HG02588 (cell line): Measurements from ENCODE around the gene GRN.
"Not testable (repeated sequence)": the region's sequence is repeated elsewhere in the genome, so short reads cannot be mapped to it uniquely, and the experiment has no call there.

Source experiments
- ATAC-seq: cut with Tn5 transposase; IDR thresholded peaks from one replicate; pipeline ENCODE4 v1.9.1; 2021; ENCODE audit warnings: mild to moderate bottlenecking, moderate library complexity; ENCODE audit not compliant: unreplicated experiment

Gene GRN

DNA sequence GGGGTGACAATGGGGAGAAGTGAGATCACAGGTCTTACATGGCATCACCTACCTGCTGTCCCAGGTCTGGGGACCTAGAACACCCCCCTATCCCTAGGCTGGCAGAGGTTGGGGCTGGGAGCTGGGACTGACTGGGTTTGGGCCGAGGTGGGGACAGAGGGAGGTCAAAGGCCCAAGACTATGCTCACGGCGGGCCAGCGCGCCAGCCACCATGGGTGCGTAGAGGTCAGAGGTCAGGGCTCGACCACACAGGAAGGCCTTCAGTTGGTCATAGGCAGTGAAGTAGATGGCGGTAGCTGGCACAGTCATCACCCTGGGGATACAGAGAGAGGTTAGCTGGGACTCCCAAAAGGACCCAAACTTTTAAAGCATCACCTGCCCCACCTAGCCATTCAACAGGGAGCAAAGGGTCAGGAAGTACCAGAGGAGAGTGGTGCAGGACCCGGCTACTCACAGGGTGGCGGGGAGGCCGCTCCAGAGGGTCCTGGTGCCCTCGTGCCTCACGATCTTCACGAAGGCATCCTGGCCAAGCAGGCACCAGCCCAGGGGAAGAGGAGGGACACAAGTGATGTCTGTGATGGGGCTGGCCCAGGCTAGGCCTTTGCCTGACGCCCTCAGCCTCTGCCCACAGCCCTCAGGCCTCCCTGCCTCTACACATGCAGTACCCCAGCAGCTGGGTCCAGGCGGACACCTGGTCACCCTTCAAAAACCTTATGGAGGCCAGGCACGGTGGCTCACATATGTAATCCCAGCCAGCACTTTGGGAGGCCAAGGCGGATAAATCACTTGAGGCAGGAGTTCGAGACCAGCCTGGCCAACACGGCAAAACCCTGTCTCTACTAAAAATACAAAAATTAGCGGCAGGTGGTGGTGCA is 23.6 kb upstream of the GRN start:
- ATAC-seq = no peak

DNA sequence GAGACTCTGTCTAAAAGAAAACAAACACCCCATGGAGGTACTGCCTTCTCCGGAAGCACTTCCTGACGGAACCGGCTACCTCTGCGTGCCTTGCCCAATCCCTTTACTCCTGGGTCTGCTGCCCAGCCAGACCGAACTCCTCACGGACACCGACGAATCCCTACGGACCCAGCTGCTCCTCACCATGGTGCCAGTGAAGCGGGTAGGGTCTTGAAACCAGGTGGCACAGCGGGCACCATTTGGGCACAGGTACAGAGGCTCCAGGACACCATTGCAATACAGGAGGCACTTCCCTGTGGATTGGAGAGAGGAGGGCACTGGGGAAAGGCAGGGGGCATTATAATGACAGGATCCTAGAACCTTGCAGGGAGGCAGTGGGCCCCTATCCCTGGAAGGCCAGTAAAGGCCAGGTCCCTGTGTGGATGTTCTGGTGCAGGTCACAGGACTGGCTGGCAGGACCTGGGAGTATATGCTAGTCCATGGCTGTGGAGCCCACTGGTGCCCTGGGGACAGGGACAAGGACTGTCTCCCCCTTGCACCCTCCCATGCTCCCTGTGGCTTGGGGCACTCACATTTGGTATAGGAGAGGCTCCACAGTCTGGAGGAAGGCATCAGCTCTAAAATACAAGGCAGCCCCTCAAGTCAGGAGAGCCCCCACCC is 22.7 kb upstream of the GRN start:
- no peak for ATAC-seq

DNA sequence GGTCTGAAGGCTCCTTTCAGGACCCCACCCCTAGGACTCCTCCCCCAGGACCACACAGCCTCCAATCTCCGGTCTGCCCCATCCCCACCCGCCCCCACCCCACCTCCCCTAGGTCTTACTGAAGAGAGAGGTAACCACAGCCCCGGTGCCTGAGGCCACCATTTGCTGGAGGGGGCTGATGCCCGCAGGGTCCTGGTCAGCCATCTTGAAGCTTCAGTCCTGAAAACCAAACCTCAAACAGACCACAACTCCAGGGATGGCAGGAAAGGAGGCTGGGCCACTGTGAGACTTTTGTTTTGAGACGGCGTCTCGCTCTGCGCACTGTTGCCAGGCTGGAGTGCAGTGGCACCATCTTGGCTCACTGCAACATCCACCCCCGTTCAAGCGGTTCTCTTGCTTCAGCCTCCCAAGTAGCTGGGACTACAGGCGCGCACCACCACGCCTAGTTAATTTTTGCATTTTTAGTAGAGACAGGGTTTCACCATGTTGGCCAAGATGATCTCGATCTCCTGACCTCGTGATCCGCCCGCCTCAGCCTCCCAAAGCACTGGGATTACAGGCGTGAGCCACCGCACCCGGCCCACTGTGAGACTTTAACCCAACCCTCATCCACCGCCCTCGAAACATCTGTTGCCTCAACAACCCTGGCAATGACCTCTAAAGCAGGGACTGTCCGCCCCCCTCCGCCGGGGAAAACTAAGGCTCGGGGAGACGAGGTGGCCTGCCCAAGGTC is 21.6 kb upstream of the GRN start:
- ATAC-seq = no peak

DNA sequence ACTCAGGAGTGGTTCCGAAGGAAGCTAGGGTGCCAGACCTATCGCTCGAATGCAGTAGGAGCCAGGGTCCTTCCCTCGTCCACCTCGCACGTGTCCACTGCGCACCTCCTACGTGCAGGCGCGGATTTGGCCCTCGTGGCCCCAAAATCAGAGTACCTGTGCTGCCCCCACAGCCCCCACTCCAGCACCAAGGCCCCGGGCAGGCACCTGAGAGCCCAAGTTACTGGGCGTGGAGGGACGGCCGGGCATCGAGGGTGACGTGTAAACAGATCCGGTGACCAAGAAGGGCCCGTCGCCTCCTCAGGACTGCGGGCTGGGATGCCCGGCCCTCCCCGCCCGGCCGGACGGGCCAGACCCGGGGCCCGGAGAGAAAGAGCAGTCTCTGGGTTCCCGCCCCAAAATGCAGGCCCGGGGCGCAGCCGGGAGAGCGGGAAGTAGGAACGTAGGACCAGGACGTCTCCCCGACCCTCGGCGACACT is 21.0 kb upstream of the GRN start:
- peak; percentile 1 for ATAC-seq

DNA sequence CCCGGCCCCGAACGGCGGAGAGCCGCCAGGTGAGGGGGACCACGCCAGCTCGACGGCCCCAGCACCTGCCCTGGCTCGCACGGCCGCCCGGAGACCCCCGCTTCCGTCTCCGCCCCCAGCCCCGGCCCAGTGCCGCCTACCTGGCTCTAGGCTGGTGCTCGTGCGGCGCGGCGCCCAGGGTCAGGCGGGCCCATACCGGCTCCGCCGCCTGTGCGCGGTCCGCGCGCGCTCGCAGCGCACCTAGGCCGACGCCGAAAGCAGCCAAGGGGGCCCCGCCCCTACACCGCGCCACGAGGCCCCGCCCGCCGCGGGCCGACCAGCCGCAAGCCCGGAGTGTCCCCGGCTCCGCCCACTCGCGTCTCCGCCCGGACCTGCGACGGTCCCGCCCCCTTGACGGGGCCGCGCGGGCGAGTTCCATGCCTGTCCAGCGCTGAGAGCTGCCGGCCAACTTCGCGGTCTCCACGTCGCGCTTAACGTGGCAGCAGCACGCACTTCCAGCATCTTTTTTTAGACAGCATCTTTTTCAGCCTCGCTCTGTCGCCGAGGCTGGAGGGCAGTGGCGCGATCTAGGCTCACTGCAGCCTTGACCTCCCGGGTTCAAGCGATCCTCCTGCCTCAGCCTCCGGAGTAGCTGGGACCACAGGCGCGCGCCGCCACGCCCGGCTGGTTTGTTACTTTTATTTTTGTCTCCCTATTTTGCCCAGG is 20.4 kb upstream of the GRN start, which contains the start of gene SLC25A39:
Gene SLC25A39 (minus strand): TSS at position 253 of the 705 bp plus-strand sequence. CDS start 1,261 bp downstream, outside the sequence.
- peak; percentile 64 for ATAC-seq

DNA sequence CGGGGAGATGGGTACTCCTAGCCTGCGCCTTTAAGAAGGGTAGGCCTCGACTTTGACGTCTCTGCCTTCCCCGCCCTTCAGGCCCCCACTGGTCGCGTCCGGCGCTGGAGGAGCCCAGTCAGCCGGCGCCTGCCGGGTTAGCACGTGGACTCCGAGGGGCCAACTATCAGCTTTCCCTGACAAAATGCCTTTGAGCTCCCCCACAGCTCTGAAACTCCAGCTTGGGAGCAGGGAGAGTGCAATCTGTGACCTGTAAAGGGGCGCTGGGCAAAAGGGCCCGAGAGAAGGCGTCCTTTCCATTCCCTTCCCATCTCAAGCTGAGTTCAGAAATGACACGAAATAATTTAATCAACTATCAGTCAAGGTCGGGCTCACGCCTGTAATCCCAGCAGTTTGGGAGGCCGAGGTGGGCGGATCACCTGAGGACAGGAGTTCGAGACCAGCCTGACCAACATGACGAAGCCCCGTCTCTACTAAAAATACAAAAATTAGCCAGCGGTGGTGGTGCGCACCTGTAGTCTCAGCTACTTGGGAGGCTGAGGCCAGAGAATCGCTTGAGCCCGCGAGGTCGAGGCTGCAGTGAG is 18.1 kb upstream of the GRN start:
- peak; percentile 37 for ATAC-seq

DNA sequence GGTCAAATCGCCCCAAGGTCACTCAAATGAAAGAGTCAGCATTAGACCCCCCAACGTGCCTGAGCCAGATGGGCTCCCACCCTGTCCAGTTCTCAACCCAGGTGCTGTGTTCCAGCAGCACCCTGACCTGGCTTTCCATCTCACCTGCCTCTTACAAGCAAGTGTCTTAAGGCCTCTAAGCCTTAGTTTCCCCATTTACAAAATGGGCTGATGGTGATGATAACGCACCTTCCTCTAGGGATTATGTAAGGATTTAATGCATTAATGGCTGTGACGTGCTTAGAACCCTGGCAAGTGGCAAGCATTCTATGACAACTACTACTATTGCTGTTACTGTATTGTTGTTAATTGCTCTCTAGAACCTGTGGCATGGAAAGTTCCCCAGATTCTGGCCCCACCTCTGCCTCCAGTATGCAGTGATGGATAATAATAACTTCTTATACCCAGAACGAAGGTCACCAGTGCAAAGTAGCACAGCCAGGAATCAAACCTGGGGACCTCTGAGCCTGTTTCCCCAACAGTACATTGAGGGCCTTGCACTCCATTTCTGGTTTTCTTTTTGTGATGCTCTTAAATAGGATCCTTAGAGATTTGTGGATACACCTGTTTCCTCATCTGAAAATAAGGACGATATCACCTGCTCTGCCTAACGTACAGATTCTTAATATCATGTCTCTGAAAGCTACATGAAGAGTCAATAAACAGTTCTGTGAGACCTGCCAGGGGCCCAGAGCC is 17.2 kb upstream of the GRN start:
- ATAC-seq = no peak

DNA sequence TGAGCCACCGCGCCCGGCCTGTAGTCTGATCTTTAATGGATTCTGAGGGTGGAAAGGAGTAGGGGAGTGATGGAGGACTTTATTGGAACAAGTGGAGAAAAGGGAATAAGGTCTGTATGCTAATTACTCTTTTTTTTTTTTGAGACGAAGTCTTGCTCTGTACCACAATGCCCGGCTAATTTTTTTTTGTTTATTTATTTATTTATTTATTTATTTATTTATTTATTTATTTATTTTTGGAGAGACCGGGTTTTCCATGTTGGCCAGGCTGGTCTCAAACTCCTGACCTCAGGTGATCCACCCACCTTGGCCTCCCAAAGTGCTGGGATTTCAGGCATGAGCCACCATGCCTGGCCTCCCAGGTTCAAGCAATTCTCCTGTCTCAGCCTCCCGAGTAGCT is 15.6 kb upstream of the GRN start:
- ATAC-seq = not testable (repeated sequence)

DNA sequence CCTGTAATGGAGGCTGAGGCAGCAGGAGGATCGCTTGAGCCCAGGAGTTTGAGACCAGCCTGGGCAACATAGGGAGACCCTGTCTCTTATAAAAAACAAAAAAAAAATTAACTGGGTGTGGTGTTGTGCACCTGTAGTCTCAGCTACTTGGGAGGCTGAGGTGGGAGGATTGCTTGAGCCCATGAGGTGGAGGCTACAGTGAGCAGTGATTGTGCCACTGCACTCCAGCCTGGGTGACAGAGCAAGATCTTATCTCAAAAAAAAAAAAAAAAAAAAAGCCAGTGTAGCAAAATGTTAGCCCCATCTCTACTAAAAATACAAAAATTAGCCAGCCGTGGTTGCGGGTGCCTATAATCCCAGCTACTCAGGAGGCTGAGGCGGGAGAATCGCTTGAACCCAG is 14.8 kb upstream of the GRN start:
- not testable (repeated sequence) for ATAC-seq

DNA sequence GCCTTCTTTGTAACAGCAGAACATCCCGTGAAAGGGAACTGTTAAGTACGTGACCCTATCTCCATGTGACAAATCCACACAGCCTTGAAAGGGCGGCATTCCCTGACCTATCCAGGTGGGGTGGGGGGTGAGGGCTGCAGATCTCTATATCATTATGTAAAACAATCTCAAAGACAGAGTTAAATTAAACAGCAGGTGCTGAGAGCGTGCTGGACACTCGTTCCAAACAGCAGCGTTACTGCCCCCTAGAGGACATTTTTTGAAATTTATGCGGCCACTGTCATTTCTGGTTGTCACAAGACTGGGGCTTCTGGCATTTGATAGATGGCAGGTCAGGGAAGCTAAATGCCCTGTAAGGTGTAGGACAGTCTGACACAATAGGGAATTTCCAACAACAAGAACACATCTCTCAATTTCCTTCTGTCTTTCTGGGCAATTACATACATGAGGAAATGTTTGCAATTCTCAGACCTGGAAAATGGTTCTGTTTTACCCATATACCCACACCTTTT is 13.8 kb upstream of the GRN start:
- ATAC-seq = no peak

DNA sequence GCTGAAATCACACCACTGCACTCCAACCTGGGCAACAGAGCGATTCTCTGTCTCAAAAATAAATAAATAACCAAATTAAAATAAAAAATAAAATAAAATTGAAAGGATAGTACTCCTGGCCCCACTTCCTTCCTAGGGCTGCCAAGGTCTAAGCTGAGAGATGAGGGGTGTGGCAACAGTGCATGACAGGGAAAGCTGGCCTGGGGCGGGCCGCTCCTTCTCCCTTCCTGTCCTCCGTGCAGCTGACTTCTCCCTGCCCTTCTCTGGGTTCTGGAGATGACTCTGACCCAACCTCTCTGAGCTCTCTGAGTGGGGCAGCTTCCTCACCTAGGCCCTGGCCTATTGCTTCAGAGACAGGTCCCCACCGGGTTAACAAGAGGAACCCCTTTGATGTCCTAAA is 11.7 kb upstream of the GRN start:
- no peak for ATAC-seq

DNA sequence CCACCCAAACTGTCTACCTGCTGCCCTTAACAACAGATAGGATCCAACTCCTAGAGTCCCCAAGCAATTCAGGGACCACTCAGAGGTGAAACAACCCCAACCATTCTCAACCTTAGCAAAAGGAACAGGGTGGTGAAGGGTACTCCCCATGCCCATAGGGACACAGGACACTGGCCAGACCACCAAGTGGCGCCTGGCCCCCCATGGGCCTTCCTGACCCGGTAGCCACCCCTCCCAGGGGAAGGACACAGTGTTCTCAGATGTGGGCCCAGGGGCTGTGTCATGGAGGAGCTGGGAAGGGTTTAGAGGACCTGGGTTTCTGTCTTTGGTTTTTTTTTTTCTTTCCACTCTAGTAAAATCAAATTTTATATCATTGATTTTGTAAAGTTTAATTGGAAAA is 10.8 kb upstream of the GRN start:
- no peak for ATAC-seq

DNA sequence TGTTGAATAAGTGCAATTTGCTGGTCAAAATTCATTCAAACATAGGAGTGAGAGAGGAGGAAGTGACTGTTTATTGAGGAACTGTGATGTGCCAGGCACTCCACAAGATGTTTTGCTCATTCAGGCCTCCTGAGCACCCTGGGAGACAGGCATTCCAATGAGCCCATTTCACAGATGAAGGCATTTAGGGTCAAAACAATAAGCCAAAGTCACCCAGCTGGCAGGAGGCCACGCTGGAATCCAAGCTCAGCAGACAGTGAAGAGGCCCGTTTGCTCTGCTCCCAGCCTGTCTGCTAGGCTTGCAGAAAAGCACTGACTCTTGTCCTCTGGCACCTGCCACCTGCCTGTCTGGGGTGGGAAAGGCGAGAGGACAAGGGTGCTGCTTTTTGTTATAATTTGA is 10.4 kb upstream of the GRN start:
- no peak for ATAC-seq

DNA sequence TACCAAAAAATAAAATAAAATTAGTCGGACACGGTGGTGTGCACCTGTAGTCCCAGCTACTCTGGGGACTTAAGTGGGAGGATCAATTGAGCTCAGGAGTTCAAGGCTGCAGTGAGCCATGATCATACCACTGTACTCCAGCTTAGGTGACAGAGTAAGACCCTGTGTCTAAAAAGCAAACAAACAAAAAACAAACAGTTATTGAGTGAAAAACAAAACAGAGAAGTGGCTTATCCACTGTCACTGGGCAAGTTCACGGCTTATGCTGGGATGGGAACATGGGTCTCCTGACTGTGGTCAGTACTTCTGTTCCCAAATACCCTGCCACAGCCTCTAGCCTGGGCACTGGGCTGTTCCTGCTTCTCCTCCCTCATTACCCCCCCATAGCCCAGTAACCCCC is 9.5 kb upstream of the GRN start:
- ATAC-seq = no peak

DNA sequence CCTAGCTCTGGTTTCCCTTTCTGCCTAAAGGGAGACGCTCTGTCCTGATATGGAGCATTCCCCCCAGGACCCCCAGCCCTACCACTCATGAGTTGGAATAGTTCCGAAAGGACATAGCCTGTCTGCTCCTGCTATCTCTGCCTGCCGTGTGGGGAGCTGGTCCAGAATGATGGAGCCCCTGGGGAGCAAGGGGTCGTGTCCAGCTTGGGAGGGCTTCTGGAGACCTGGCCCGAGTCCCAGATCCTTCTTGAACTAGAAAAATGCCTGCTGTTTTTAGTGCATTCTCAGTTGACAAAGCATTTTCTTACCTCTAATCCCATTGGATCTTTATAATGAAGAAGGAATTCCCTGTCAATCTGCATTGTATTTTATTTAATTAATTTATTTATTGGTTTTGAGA is 9.1 kb upstream of the GRN start:
- ATAC-seq = no peak

DNA sequence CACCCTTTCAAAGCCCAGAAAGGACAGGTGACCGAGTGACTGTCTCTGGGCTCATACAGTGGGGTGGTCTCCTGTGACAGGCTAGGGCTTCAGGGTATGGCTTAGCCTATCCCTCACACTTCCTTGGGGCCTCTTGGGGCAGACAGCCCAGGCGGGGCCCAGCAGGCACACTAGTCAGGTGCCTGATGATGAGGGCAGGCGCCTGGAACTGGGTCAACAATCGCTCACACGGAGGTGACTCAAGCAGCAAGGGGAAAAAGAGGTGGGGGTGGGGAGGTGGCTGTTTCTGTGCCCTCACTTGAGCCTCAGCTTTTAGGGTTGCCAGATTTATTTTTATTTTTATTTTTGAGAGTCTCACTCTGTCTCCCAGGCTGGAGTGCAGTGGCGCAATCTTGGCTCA is 6.4 kb upstream of the GRN start:
- no peak for ATAC-seq

DNA sequence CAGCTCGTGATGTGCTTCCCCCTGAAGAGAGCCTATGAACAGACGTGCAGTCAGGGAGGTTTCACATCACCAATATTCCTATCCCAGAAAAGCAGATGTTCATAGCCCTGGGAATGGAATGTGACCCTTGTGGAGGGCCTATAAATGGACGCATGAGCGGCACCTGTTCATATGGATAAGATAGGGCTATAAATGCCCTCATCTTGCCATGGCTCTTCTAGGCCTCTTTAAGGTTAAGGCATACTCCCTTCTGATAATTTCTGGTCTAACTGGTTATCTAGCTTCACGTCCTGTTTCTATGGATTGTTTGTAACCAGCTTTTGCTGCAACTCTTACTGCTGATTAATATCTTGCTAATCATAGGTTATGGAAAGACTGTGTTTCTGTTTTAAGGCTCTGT is 4.5 kb upstream of the GRN start:
- not testable (repeated sequence) for ATAC-seq

DNA sequence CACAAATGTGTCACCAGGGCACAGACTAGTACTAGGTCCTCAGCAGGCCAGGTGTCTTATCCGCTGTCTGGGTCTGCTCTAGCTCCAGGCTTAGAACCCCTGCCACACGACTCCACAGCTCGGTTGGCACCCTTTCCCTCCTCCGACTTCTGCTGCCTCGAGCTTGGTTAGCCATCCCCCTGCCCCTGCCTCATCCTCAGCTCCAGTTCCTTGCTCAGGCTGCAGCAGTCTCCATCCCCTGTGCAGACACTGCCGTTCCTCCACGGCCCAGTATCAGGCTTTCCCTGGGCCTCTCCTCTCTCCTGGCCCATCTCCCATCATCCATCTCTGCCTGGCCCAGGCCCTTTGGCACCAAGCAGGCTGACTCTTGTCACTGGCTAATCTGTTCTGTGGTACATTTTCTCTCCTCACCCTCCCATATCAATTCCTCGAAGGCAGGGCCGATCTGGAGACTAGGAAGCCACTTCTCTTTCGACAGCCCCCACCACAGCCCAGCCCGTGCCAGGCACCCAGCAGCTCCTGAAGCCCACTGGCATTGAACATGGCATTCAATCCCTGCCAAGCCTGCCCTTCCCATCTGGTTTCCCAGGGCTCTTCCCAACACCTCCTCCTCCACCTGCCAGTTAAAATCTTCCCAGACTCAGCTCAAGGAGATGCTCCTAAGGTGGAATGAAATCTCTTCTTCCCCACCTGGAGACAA is 1.4 kb upstream of the GRN start:
- ATAC-seq = no peak

DNA sequence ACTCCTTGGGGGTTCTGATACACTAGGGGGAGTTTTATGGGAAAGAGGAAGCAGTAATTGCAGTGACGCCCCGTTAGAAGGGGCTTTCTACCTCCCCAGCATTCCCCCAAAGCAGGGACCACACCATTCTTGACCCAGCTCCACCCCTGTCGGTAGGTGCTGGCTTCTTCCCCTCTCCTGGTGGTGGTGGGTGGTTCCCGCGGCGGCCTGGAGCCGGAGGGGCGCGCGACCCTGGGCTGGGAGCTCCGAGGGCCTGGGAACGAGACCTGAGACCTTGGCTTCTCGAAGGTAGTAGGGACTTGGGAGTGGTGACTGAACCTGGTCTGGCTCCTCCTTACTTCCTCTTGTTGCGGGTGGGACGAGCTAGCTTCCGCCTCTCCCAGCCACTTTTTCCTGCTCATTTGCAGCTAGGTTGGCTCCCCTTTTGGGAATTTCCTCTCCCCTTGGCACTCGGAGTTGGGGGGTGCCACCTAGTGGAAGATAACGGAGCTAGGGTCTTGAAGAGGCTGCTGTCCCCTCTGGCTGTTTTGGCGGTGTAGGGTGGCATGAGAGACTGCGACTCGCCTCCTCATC is 438 bp downstream of the GRN start:
- ATAC-seq = no peak
